ENCODE results near the gene FGGY.
"Not testable (repeated sequence)": the region's sequence is repeated elsewhere in the genome, so short reads cannot be mapped to it uniquely, and the experiment has no call there.

The FGGY gene

GRCh38 chr1:59350521-59350920 lies 53.6 kb downstream of the FGGY start:
- no peak for DNase-seq (ENCODE audit: low read depth)

- DNase-seq (ENCODE audit: low read depth): no peak
Observed at GRCh38 chr1:59352065-59352464, 55.2 kb downstream of the FGGY start.

GRCh38 chr1:59353453-59353852 lies 56.6 kb downstream of the FGGY start:
- no peak for DNase-seq (ENCODE audit: low read depth)

- not testable (repeated sequence) for DNase-seq (ENCODE audit: low read depth)
Observed at GRCh38 chr1:59354239-59354638, 57.3 kb downstream of the FGGY start.

GRCh38 chr1:59354709-59355337 lies 57.9 kb downstream of the FGGY start:
- DNase-seq (ENCODE audit: low read depth): no peak

- no peak for DNase-seq (ENCODE audit: low read depth)
Observed at GRCh38 chr1:59355361-59355760, 58.5 kb downstream of the FGGY start.

GRCh38 chr1:59356627-59357026 lies 59.7 kb downstream of the FGGY start:
- no peak for DNase-seq (ENCODE audit: low read depth)

GRCh38 chr1:59357645-59358320 lies 60.9 kb downstream of the FGGY start:
- DNase-seq (ENCODE audit: low read depth): no peak

- DNase-seq (ENCODE audit: low read depth): no peak
Observed at GRCh38 chr1:59359325-59359724, 62.4 kb downstream of the FGGY start.

- DNase-seq (ENCODE audit: low read depth): no peak
Observed at GRCh38 chr1:59360170-59360569, 63.3 kb downstream of the FGGY start.

GRCh38 chr1:59360729-59361128 lies 63.8 kb downstream of the FGGY start:
- DNase-seq (ENCODE audit: low read depth): no peak

- no peak for DNase-seq (ENCODE audit: low read depth)
Observed at GRCh38 chr1:59361766-59362165, 64.9 kb downstream of the FGGY start.

- no peak for DNase-seq (ENCODE audit: low read depth)
Observed at GRCh38 chr1:59364037-59364436, 67.1 kb downstream of the FGGY start.

GRCh38 chr1:59366346-59366745 lies 69.5 kb downstream of the FGGY start:
- no peak for DNase-seq (ENCODE audit: low read depth)

GRCh38 chr1:59367301-59368007 lies 70.6 kb downstream of the FGGY start:
- no peak for DNase-seq (ENCODE audit: low read depth)

GRCh38 chr1:59368008-59368670 lies 71.2 kb downstream of the FGGY start:
- no peak for DNase-seq (ENCODE audit: low read depth)

- DNase-seq (ENCODE audit: low read depth): no peak
Observed at GRCh38 chr1:59375321-59376220, 78.7 kb downstream of the FGGY start.

- no peak for DNase-seq (ENCODE audit: low read depth)
Observed at GRCh38 chr1:59377350-59377904, 80.5 kb downstream of the FGGY start.

GRCh38 chr1:59378621-59379370 lies 81.9 kb downstream of the FGGY start:
- no peak for DNase-seq (ENCODE audit: low read depth)

- DNase-seq (ENCODE audit: low read depth): no peak
Observed at GRCh38 chr1:59379371-59379728, 82.5 kb downstream of the FGGY start.

- DNase-seq (ENCODE audit: low read depth): no peak
Observed at GRCh38 chr1:59383963-59384362, 87.1 kb downstream of the FGGY start.

Data from stimulated activated CD8-positive, alpha-beta memory T cell treated with anti-CD3 and anti-CD28 coated beads, Interleukin-12 subunit alpha, Interleukin-12 subunit beta, amount 100 ng/mL, for 4 hours (primary cell).